ENCODE measurements around the gene CYP4Z1. TPM values are rescaled to one million over a fixed set of nuclear protein-coding genes. Genes with fewer than 3 reads are reported as not detected.
"Not testable (repeated sequence)": the region's sequence is repeated elsewhere in the genome, so short reads cannot be mapped to it uniquely, and the experiment has no call there.

Gene CYP4Z1
- 1 to 10 TPM; 1.4 to 1.5 TPM for total RNA-seq
- long read RNA-seq, donor 1, result 0 reads
- long read RNA-seq, donor 2, result 0 reads

- no peak for DNase-seq (ENCODE audit: low spot score)
- intact Hi-C loops (cut with DNase I), result no loop called here
Measured at GRCh38 chr1:47067097-47067594, at the start of gene CYP4Z1. Gene CYP4Z1 (plus strand): TSS chr1:47067231. CDS start chr1:47067491, 260 bp downstream.

GRCh38 chr1:47021070-47021469 lies 46.0 kb upstream of the CYP4Z1 start:
- intact Hi-C loops (cut with DNase I), result no loop called here
- no peak for DNase-seq (ENCODE audit: low spot score)

DNA sequence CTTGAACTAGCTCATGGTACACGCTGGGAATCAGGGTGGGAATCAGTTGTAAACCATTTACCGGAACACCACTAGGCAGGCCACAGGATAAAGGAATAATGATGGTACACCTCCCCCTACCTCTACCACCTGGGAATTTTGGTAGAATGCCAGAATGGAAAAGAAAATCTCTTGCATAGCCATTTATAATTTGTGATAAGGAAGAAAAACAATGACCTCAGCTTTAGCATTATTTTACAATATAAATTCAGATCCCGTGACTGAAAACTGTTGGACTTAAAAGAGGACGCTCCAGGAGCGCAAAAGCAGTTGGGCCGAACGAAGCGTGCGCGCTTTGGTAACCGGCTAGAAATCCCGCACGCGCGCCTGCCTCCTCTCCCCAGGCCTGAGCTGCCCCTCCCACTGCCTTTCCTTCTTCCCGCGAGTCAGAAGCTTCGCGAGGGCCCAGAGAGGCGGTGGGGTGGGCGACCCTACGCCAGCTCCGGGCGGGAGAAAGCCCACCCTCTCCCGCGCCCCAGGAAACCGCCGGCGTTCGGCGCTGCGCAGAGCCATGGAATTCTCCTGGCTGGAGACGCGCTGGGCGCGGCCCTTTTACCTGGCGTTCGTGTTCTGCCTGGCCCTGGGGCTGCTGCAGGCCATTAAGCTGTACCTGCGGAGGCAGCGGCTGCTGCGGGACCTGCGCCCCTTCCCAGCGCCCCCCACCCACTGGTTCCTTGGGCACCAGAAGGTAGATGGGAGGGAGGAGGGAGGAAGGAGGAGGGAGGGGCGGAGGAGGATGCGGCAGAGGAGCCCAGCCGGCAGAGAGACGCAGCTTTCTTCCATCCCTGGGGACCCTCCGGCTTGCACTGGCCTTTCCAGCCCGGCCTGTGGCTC lies 43.5 kb upstream of the CYP4Z1 start, which contains the start of gene CYP4X1:
Gene CYP4X1, plus strand, starts transcription at position 402 of the 873 bp plus-strand sequence. Its CDS starts 149 bp downstream, at position 551.
- intact Hi-C loops (cut with DNase I), result no loop called here
- peak; percentile 85 for DNase-seq (ENCODE audit: low spot score)

DNA sequence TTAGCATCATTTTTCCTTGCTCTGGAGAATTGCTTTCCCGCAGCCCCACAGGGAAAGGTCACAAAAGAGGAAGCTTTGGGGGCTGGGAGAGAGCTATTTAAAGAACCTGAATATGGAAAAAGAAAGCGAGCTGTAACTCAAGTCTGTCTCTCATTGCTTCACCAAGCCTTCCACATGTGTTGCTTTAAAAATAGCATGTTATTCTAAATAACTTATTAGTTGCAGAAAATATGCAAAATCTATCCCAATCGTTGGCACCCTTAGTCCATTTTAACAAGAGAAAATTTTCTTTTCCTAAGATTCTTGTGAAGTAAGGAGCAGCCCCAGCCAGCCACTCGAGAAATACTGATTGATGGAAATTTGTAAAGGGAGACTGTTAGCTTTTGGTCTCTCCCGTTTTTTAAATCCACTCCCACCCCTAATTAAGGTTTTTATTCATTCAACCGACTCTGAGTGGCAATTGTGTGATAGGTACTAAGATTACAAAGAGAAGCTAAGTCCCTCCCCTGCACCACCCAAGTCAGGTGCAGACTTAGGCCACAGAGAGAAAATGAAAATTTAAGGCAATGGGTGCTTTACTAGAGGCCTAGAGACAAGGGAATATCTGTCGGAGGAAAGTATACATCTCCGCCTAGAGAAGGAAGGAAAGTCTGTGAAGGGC lies 42.8 kb upstream of the CYP4Z1 start:
- intact Hi-C loops (cut with DNase I), result no loop called here
- DNase-seq (ENCODE audit: low spot score), result no peak

DNA sequence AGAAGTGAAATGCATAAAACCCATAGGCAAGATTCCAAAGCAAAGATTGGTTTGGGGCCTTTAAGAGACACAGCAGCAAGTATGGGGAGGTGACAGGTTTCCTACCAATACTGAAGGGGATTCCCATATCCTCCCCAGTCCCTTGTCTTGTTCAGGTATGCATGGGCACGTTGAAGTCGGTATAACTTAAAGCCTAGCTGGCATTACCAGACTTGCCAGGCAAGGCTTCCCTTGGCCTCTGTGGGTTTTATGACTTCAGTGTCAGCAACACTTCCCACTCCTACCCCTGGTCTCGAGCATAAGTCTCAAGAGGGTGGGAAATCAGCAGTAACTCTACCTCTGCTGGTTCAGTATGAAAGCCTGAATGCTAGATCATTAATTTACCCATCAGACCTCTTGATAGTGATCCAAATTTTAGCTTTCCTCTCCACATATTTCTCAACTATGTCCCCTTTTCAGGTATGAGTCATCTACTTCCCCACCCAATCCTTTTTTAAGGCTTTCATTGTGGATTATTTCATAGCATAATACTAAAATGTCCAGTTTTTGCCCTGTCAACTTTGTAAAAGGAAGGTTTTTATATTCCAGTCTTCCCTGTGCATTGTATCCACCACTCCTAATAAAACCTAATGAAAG lies 36.7 kb upstream of the CYP4Z1 start:
- intact Hi-C loops (cut with DNase I), result no loop called here
- no peak for DNase-seq (ENCODE audit: low spot score)

- intact Hi-C loops (cut with DNase I), result no loop called here
- no peak for DNase-seq (ENCODE audit: low spot score)
Measured at GRCh38 chr1:47031059-47031458, 36.0 kb upstream of the CYP4Z1 start.

DNA sequence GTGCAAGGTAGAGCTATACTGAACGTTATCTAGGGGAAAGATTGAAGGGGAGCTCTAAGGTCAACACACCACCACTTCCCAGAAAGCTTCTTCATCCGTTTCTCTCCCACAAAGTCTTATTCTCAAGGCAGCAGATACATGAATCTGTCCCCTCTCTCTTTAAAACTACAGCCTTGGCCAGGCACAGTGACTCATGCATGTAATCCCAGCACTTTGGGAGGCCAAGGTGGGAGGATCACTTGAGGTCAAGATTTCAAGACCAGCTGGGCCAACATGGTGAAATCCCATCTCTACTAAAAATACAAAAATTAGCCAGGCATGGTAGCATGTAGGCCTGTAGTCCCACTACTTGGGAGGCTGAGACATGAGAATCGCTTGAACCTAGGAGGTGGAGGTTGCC lies 35.4 kb upstream of the CYP4Z1 start:
- intact Hi-C loops (cut with DNase I), result no loop called here
- no peak for DNase-seq (ENCODE audit: low spot score)

DNA sequence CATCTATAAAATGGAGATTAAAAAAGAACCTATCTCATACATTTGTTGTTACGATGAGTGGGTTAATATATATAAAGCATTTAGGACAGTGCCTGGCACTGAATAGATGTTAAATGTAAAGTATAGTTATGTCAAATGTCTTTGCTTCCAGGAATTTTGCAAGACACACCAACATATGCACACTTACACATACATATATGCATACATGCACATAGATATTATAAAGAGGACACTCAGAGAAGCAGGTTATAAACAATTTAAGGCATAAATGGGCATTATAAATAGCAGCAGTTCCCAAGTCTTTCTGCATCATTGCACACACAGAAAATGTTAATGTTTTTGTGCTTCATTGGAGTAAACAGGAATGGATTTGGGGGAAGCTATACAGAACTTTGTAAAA lies 30.3 kb upstream of the CYP4Z1 start:
- intact Hi-C loops (cut with DNase I), result no loop called here
- no peak for DNase-seq (ENCODE audit: low spot score)

GRCh38 chr1:47059376-47059775 lies 7.7 kb upstream of the CYP4Z1 start:
- no peak for DNase-seq (ENCODE audit: low spot score)
- intact Hi-C loops (cut with DNase I), result no loop called here

GRCh38 chr1:47069080-47069479 lies 2.0 kb downstream of the CYP4Z1 start:
- intact Hi-C loops (cut with DNase I); DNase-seq (ENCODE audit: low spot score): not testable (repeated sequence)

DNA sequence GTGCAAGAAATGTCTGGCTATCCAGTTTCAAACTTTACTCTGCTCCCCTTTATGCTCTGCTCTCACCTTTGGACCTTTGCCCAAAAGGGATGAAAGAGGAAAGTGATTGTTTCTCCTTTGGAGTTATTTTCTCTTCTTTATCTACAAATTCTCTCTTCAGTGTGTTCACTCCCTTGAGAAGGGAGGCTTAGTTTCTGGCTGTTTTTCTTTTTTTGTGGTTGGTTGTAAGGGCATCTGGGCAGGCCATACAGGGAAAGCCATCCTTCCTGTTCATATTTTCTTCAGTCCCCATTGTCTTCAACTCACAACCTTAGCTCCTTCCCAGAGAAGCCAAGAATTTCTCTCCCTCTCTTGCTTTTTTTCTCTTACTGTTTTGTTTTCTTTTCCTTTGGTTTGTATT lies 2.5 kb downstream of the CYP4Z1 start:
- intact Hi-C loops (cut with DNase I); DNase-seq (ENCODE audit: low spot score): not testable (repeated sequence)

DNA sequence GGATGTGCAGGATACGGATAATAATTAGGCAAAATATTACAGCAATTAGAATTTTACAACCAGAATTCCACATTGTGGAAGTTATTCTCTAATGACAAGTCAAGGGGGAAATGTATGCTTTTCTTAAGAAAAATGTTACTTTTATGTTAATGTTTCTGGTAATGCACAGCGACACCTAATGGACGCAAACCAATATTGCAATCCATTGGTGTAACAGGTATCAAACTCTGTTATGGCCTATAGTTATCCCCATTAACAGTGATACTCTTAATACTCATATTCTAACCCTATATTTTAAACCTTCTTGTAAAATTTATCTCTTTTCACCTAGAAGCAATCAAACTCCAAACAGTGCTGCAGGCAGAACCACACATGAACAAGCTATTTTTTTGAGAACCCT lies 22.3 kb downstream of the CYP4Z1 start:
- DNase-seq (ENCODE audit: low spot score); intact Hi-C loops (cut with DNase I): not testable (repeated sequence)

DNA sequence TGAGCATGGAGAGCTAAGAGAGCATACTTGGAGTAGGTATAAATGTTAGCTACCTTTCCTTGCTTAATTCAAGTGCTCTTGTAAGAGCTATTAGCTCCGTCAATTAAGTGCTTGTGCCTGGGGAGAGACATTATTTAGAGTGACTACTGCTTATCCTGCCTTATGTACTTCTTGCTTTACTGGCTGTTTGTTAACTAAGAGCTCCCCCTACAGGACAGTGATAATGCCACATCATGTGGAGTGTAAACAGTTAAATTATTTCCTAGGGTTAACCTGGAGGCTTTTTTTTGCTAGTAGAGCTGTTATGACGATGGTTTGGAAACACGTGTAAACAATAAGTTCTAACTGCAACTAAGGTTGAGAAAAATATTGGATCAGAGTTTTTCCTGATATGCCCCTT lies 24.4 kb downstream of the CYP4Z1 start:
- intact Hi-C loops (cut with DNase I); DNase-seq (ENCODE audit: low spot score): not testable (repeated sequence)

- intact Hi-C loops (cut with DNase I), result no loop called here
- no peak for DNase-seq (ENCODE audit: low spot score)
Measured at GRCh38 chr1:47104816-47105215, 37.8 kb downstream of the CYP4Z1 start.

GRCh38 chr1:47106792-47107191 lies 39.8 kb downstream of the CYP4Z1 start:
- intact Hi-C loops (cut with DNase I), result no loop called here

GRCh38 chr1:47107851-47108574 lies 41.0 kb downstream of the CYP4Z1 start:
- intact Hi-C loops (cut with DNase I); DNase-seq (ENCODE audit: low spot score): not testable (repeated sequence)

More at GRCh38 chr1:47106792-47107191, 39.8 kb downstream of the CYP4Z1 start:
- DNase-seq (ENCODE audit: low spot score), result no peak

- DNase-seq (ENCODE audit: low spot score); intact Hi-C loops (cut with DNase I): not testable (repeated sequence)
Measured at GRCh38 chr1:47109482-47109881, 42.5 kb downstream of the CYP4Z1 start.

DNA sequence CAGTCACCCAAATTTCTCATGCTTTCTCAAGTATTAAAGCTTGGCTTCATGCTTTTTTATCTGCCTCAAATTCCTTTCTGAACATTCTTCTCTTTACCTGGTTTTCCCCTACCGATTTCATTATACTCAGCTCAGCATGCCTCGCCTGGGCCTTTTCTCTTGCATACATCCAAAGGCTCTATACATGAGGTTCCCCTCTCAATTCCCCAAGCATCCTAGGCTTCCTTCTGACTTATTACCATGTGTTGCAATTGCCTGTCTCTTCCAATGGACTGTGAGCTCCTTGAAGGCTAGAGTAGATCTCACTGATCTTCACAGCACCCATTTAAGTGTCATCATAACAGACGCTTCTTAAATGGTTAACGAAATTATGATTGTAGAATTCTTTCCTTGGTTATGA lies 46.1 kb downstream of the CYP4Z1 start:
- intact Hi-C loops (cut with DNase I), result no loop called here
- DNase-seq (ENCODE audit: low spot score), result no peak

DNA sequence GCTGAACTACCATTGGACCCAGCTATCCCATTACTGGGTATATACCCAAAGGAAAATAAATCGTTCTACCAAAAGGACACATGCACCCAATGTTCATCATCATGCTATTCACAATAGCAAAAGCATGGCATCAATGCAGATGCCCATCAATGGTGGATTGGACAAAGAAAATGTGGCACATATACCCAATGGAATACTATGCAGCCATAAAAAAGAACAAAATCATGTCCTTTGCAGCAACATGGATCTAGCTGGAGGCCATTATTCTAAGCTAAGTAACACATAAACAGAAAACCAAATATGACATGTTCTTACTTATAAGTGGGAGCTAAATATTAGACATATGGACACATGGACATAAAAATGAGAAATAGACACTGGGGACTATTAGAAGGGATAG lies 54.0 kb downstream of the CYP4Z1 start:
- DNase-seq (ENCODE audit: low spot score); intact Hi-C loops (cut with DNase I): not testable (repeated sequence)

Data from posterior vena cava (tissue), 2 donors.